ENCODE results near the gene SERPINB1.
"Not testable (repeated sequence)": the region's sequence is repeated elsewhere in the genome, so short reads cannot be mapped to it uniquely, and the experiment has no call there.

SERPINB1 gene
- 51.2 to 75.0 (median 70.4) reads per million in 4 experiments for total RNA-seq

DNA sequence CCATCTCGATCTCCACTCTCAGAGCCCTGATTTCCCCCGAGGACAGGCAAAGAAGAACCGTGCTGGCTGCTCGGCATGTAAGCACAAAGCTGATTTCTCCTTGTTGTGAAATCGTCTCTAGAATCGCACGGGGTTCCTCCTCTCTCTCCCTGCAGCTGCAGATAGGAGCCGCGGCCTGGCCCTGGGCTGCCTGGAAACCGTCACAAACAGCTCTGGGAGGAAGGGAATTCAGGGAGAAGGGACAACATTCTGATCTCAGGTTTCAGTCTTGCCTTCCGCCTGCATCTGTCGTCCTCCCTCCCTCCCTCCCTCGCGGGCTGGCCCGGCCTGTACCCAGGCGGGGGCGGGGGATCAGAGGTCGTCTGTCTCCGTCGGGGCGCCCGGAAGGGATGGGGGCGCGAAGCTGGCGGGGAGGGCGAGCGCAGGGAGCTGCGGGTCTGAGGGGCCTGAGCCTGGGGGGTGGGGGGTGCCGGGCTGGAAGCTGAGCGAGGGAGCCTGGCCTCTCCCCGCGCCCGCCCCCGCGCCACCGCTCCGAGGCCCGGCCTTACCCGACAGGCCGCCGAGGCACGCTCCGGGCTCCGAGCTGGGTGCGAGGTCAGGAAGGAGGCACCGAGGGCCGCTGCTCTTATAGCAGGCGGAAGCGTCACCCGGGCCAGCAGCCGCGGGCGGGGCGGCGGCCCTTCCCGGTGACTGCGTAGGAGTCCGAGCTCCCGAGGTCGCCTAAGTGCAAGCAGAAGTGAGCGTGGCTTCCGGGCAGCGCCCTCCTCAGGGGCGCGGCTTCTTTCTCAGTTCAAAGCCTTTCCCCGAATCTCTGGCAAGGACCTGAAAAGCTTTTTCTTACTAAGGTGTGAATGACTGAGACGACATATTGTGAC is at the start of gene SERPINB1:
Gene SERPINB1 (minus strand): TSS at position 600 of the 875 bp plus-strand sequence. CDS start 1,277 bp downstream, outside the sequence.
- peak; percentile 47 for DNase-seq

DNA sequence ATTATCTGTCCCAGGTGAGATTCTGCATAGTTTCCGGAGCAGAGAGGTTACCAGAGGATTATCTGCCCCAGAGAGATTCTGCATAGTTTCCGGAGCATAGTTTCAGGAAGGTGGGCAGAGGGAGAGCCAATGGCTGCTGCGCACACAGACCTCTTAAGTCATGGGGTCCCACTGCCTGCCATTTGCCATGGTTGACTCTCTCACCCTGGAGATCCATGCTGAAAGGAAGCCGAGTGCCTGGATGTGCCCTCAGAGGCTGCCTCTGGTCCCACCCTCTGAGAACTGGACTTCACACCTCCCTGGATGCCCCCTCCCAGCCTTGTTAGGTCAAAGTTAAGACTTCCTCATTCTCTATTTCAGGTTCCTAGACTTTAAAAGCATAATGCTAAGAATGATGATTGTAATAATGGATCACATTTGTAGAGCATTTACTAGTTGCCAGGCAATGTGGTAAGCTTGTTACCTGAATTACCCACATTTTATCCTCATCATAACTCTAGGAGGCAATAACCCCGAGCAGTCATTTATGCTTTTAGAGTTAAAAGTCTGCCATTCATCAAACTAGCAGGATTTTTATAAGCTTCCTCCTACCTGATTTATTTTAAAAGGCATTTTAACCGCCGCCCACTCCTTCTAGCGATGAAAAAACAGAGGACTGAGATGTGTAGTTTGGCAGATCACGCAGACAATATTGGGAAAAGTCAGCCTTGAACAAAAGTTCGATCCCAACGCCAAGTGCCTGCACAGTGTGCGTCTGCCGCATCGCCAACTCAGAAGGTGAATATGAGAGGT is 49.5 kb upstream of the SERPINB1 start:
- no peak for DNase-seq

DNA sequence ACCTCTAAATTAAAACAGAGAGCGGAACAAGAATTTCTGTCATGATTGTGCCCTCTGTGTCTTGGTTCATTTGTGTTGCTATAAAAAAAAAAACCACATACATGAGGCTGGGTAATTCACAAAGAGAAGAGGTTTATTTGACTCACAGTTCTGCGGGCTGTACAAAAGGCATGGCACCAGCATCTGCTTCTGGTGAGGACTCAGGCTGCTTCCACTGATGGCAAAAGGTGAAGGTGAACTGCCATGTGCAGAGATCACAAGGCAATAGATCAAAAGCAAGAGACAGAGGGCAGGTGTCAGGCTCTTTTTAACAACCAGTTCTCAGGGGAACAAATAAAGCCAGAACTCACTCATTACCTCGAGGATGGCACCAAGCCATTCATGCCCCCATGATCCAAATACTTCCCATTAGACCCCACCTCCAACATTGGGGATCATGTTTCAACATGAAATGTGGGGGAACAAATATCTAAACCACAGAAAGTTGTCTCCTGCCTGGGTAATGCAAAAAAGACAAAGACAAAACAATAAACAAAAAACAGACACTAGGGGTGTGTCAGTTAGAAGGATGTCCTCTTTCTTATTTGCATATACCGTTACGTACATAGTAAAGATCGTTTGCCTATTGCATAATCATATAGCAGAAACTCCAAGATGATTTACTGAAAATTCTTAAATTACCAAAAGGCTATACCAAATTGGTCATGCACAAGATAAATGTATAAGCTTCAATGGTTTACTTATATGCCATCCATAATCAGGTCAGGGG is 44.5 kb upstream of the SERPINB1 start:
- no peak for DNase-seq

DNA sequence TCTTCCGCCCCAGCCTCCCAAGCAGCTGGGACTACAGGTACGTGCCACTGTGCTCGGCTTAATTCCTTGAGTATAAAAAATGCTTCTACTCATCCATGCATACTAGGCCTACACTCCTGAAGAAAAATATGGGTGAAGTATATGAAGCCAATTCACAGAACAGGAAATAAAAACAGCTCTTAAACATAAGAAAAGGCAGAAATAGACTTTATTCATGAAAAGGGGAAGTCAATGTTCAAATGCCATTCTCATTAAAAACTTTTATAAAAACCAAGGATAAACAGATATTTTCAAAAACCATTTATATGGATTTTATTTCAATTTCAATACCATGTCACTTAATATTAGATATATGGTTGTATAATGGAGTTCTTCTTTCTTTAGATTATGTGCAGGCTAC is 43.1 kb upstream of the SERPINB1 start:
- DNase-seq, result no peak

DNA sequence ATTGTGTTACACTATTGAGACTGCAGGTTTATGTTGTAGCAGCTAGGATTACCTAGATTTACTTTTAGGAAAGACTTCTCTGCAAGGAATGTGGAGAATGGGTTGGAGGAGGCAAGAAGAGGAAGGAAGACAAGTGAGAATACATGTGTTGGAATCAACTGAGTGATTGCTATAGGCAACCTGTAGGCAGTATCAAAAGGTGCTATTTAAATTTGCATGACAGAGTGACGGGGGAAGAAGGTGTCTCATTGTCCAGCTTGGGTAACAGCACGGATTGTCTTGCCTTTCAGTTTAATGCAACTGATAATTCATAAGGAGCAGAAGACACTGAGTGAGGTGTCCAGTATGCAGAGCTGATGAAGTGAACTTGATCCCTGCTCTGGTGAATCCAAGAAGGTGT is 42.0 kb upstream of the SERPINB1 start:
- DNase-seq, result no peak

DNA sequence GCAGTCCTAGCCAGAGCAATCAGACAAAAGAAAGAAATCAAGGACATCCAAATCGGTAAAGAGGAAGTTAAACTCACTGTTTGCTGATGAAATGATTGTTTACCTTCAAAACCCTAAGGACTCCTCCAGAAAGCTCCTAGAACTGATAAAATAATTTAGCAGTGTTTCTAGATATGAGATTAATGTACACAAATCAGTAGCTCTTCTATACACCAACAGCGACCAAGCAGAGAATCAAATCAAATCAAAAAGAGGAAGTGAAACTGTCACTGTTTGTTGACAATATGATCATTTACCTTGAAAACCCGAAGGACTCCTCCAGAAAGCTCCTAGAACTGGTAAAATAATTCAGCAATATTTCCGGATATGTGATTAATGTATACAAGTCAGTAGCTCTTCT is 39.8 kb upstream of the SERPINB1 start:
- DNase-seq, result no peak

DNA sequence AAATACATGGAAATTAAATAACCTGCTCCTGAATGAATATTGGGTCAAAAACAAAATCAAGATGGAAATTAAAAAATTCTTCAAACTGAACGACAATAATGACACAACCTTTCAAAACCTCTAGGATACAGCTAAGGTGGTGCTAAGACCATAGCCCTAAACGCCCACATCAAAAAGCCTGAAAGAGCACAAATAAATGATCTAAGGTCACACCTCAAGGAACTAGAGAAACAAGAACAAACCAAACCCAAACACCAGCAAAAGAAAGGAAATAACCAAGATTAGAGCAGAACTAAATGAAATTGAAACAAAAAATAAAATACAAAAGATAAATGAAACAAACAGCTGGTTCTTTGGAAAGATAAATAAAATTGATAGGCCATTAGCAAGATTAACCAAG is 38.5 kb upstream of the SERPINB1 start:
- DNase-seq, result not testable (repeated sequence)

DNA sequence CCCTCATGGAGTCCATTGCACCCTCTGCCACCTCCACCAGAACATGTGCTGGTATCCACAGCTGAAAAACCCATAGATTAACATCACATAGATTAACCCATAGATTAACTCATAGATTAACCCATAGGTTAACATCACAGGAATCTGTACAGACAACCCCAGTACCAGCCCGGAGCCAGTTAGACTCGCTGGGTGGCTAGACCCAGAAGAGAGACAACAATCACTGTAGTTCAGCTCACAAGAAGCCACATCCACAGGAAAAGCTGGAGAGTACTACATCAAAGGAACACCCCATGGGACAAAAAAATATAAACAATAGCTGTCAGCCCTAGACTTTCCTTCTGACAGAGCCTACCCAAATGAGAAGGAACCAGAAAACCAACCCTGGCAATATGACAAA is 36.3 kb upstream of the SERPINB1 start:
- DNase-seq, result no peak

DNA sequence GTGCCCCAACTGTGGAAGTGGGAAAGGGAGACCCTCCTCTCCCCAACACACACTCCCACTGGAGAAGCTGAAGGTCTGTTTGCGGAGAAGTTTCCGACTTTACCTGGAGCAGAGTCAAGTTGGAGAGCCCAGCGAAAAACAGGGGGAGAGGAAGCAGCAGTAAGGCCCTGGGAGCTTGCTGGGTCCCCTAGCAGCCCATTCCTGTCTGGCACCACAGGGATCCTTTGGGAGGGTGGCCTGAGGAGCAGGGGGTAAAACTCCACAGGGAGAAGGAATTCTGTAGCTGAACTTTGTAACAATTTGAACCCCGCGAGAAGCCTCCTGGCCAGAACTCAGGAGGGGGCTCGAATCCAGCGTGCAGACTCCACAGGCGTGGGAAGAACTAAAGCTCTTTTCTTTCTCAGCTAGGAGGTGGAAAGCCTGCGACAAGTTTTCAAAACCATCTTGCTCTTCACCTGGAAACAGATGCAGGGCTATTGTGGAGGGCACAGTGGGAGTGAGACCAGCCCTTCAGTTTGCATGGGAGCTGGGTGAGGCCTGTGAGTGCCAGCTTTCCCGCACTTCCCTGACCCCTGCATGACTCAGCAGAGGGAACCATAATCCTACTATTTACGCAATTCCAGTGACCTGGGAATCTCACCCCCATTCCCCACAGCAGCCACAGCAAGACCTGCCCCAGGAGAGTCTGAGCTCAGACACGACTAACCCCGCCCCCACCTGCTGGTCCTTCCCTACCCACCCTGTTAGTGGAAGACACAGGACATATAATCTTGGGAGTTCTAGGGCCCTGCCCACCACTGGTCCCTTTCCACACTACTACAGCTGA is 35.6 kb upstream of the SERPINB1 start:
- DNase-seq, result no peak

DNA sequence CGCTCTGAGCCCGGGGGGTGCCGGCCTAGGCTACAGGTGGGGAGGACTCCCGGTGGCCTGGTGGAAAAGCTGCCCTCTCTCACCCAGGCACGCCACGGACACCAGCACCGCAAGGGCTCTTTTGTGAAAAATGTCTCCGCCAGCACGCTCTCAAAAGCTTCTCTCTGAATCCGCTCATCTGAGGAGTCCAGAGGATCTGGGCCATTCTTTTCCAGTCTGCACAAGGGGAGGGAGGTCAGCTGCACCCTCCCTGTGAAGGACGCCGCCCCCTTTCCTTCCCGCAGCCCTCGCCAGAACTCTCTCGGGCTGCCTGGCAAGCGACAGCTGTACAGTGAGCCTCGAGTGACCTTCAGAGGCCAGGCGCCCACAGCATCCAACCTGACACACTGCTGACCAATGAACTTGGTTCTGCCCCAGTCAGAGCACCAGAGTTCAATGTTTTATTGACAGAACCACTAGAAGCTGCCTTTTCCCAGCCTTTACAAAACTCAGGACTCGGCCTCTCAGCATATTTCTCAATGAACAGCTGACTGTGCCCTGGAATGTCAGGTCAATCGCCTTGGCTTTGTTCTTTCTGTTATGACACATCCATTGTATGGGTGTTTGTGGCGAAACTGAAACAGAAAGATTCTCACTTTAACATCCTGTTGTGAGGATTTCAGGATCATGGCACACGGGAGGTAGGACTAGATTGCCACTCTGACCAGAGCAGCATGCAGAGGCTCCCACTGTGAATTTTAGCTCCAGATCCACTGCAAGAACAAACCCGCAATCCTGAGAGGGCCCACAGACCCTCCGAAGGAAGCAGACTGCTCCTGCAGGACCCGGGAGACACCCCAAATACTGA is 34.8 kb upstream of the SERPINB1 start:
- no peak for DNase-seq

DNA sequence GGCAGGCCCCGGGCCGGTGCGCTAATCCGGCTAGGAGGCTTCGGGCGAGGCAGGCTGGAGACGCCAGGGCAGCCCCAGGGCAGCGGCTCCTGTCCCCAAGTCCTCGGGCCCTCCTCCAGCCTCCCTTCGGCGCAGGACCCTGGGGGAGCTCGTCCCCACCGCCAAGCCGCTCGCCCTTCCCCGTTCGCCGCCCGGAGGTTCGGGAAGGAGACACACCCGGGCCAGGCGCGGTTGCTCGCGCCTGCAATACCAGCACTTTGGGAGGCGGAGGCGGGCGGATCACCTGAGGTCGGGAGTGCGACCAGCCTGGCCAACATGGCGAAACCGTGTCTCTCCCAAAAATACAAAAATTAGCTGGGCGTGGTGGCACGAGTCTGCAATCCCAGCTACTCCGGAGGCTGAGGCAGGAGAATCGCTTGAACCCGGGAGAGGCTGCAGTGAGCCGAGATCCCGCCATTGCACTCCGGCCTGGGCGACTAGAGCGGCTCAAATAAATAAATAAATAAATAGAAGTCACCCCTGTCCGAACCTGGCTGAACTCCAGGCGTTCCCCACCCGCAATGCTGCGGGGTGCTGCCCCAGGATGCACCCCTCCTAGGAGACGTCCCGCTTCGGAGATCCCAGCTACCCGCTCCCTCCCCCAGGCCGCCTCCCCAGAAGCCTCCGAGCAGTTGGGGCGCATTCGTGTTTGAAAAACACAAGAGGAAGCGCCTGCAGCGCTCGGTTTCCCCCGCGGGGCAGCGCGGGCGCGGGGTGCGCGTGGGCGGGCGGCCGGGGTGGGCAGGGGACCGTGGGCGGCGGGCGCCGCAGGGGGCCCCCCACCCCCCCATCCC is 33.9 kb upstream of the SERPINB1 start:
- peak; percentile 40 for DNase-seq

DNA sequence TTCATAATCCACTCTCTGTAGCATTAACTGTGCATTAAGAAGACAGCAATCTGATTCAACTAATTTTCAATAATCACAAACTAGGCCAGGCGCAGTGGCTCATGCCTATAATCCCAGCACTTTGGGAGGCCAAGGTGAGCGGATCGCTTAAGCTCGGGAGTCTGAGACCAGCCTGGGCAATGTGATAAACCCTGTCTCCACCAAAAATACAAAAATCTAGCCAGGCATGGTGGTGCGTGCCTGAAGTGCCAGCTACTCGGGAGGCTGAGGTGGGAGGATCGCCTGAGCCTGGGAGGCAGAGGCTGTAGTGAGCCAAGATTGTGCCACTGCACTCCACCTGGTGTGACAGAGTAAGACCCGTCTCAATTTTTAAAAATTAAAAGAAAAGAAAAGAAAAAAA is 32.0 kb upstream of the SERPINB1 start:
- no peak for DNase-seq

DNA sequence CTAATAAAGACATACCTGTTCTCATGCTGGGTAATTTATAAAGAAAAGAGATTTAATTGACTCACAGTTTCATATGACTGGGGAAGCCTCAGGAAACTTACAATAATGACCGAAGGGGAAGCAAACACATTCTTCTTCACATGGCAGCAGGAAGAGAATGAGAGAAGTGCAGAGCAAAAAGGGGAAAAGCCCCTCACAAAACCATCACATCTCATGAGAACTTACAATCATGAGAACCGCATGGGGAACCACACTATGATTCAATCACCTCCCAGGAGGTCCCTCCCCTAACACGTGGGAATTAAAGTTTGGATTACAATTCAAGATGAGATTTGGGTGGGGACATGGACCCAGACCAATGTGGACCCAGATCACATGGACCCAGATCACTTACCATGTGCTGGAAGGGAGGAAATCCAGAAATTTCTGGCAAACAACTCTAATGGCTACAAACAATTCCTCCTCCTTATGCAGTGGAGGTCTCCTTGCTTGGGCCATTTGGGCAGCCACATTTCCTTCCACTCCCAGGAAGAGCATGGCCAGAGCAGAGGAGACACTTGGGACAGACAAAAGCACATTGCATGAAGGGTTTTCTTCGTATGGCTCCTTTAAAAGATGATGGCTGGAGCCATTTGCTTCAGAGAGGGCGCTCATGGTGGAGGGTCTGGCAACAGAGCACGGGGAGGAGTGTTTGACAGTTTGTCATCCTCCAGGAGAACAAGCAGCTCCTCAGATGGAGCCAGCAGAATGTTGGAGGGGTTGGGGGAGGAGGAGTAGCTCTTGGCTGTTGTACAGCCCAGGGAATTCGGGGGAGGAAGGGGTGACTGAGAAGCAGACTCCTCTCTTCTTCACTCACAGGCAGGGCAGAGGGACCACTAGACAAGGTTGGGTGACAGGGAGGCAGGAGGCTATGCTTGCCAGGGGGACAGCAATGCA is 31.0 kb upstream of the SERPINB1 start:
- no peak for DNase-seq

DNA sequence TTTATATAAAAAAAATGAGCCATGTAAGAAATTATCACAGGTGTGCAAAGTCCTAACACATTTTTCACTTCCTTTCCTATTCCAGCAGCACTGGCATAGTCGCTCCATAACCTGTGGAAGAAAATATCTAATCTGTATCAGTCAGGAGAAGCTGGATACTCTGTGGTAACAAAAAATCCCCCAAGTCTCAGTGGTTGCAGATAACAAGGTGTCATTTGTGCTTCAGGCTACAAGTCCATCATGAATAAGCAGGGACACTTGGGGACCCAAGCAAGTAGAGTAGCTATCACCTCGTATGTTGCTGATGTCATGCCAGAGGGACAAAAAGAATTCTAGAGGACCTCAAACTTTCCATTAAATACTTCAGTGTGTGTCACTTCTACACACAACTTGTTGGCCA is 30.3 kb upstream of the SERPINB1 start:
- no peak for DNase-seq

DNA sequence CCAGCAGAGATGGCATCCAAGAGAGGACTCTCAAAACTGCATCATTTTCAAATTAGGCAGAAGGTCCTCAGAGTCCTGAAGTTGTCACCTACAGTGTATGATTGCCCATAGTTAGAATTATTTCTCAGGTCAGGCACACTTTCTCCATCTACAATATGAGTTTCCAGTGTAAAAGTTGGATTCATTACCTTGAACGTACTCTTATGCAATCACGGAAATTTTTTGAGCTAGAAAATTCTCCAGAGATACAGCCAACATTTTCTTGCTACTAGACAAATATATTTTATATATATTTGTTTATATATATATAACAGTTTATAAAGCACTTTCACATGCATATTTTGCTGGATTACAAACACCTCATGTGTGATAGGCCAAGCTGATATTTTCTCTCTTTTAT is 29.4 kb upstream of the SERPINB1 start:
- DNase-seq, result no peak

DNA sequence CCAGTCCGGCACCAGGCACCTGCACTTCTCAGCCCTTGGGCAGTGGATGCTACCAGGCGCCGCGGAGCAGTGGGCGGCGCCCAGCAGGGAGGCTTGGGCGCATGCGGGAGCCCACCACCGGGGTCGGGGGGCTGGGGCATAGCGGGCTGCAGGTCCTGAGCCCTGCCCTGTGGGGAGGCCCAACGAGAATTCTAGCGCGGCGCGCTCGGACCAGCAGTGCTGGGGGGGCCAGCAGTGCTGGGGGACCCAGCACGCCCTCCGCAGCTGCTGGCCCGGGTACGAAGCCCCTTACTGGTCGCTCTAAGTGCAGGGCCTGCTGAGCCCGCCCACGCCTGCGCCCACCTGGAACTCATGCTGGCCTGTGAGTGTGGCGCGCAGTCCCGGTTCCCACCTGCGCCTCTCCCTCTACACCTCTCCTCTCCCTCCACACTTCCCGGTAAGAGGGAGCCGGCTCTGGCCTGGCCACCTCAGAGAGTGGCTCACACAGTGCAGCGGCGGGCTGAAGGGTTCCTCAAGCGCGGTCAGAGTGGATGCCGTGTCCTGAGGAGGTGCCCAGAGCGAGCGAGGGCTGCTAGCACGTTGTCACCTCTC is 28.5 kb upstream of the SERPINB1 start:
- no peak for DNase-seq

DNA sequence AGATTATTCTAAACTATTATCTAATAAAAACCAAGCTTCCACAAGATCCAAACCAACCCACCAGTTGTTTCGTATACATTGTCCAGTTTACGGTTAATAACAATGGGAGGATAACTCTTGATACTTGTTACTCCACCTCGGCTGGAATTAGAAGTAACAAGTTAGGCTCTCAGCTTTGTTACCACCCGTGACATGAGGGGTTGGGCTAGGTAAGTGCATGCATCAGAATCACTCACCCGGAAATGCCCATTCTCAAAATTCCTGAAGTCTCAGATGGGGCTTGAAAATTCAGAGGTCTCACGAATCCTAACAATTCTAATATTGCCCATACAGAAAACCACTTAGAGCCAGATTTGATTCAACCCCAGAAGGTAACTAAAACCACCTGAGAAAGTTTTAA is 27.0 kb upstream of the SERPINB1 start:
- no peak for DNase-seq

DNA sequence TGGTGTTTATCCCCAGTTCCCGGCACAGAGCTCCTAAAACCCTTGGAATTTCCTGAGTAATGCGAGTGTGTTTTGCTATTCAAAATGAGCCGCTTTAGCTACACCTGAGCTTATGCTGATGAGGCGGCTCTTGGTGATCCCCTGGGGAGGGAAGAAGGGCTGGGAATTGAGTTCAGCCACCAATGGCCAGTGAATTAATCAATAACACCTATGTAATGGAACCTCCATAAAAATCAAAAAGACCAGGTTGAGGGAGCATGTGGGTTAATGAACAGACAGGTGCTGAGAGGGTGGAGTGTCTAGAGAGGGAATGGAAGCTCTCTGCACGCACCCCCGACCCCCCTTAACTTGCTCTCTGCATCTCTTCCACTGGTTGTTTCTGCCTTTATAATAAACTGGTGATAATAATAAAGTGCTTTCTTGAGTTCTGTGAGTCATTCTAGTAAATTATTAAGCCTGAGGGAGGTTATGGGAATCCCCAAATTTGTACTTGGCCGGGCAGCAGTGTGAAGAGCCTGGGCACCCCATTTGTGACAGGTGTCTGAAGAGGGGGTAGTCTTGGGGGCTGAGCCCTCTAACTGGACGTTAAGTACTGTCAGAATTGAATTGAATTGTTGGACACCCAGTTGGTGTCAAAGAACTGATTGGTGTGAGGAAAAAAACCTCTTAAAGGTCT is 24.6 kb upstream of the SERPINB1 start:
- no peak for DNase-seq

Data from effector CD8-positive, alpha-beta T cell (primary cell).